Measurements from ENCODE around the gene RANBP10.

Gene RANBP10

DNA sequence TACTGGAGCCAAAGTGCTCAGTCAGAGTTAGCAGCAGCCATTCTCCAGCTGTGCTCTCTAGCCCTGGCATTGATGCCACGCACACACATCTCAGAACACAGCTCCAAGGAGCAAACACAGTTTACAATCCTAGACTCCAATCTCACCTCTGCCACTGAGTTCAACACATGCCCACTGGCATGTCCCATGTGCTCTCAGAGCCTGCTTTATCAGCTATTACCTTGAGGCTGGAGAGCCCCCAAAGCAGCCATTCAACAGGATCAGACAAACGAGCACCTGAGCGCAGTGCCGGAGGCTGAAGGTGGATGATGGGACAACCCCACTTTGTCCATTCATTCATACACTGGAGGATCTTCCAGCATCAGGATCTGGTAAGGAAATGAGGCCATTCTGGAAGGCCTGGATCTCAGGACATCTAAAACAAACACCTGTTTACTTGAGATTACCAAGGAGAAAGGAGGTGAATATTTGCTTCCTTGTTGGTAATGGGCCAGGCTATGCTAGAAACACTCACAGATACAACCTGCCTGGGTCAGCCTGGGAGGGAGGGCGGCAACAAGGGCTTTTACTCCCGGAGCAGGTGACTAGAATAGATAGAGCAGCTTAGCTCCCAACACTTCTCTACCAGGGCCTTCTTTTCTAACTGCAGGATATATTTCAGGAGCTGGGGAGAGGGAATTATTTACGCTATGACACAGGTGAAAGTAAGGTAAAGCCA is 25.4 kb downstream of the RANBP10 start:
- no peaks in the 10 kb centered on the region for H3K36me3 ChIP-seq (ENCODE audit: control insufficient read depth, insufficient read depth, low read length)
- H3K27me3 ChIP-seq (replicated peaks; ENCODE audit: control insufficient read depth, insufficient read depth, low read length, poor library complexity, severe bottlenecking): no peaks in the 10 kb centered on the region
- DNase-seq: no peak
- no peak overlapping the region for H3K4me3 ChIP-seq (ENCODE audit: insufficient read depth, low read depth, low read length, poor library complexity, severe bottlenecking)
- no peak overlapping the region for H3K27ac ChIP-seq (ENCODE audit: insufficient read depth, low read length, poor library complexity, severe bottlenecking)
- no peaks in the 10 kb centered on the region for H3K9me3 ChIP-seq (ENCODE audit: control insufficient read depth, low read length)
- H3K4me1 ChIP-seq (ENCODE audit: control insufficient read depth, insufficient read depth, low read length, poor library complexity, severe bottlenecking): peaks cover 11% of the 10 kb centered on the region

DNA sequence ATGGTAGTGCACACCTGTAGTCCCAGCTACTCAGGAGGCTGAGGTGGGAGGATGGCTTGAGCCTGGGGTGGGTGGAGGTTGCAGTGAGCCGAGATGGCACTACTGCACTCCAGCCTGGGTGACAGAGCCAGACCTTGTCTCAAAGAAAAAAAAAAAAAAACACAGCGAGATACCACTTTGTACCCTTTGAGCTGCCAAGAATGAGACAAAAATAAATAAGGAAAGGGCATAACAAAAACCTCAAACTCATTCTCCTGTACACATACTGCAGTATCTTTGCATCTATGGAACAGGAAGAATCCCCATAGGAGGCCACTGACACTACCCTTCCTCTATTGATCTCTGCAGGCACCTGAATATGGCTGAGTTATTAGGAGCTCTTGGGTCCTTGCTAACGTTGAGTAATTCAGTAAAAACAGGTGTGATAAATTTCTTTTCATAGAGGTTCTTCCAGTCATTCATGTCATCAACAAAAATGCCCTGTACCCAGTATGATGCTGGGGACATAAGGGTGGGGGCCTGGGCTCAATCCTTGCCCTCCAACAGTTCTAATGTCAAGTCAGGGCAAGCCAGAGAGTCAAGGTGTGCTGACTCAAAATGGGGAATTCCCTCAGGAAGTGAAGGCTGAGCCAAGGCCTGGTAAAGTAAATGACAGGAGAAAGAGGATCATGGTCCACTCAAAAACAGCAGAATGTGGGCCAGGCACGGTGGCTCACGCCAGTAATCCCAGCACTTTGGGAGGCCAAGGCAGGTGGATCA is 26.9 kb downstream of the RANBP10 start:
- no peaks in the 10 kb centered on the region for H3K36me3 ChIP-seq (ENCODE audit: control insufficient read depth, insufficient read depth, low read length)
- H3K27ac ChIP-seq (ENCODE audit: insufficient read depth, low read length, poor library complexity, severe bottlenecking): no peak overlapping the region
- no peak overlapping the region for H3K4me3 ChIP-seq (ENCODE audit: insufficient read depth, low read depth, low read length, poor library complexity, severe bottlenecking)
- no peak for DNase-seq
- H3K4me1 ChIP-seq (ENCODE audit: control insufficient read depth, insufficient read depth, low read length, poor library complexity, severe bottlenecking): peaks cover 11% of the 10 kb centered on the region
- no peaks in the 10 kb centered on the region for H3K27me3 ChIP-seq (replicated peaks; ENCODE audit: control insufficient read depth, insufficient read depth, low read length, poor library complexity, severe bottlenecking)
- no peaks in the 10 kb centered on the region for H3K9me3 ChIP-seq (ENCODE audit: control insufficient read depth, low read length)

DNA sequence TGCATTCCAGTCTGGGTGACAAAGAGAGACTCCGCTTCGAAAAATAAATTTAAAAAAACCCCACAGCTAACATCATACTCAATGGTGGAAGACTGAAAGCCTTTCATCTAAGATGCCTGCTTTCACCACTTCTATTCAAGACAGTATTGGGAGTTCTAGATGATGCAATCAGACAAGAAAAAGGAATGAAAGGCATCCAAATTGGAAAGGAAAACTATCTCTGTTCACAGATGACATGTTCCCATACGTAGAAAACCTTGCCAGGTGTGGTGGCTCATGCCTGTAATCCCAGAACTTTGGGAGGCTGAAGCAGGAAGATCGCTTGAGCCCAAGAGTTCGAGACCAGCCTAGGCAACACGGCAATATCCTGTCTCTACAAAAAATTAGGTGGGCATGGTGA is 31.1 kb downstream of the RANBP10 start:
- Histone ChIP-seq H3K36me3 (ENCODE audit: control insufficient read depth, insufficient read depth, low read length) (peaks cover 5% of the 10 kb centered on the region), H3K4me1 (ENCODE audit: control insufficient read depth, insufficient read depth, low read length, poor library complexity, severe bottlenecking) (peaks cover 7% of the 10 kb centered on the region), H3K9me3 (ENCODE audit: control insufficient read depth, low read length) (no peaks in the 10 kb centered on the region), H3K27me3 (replicated peaks; ENCODE audit: control insufficient read depth, insufficient read depth, low read length, poor library complexity, severe bottlenecking) (no peaks in the 10 kb centered on the region), H3K27ac (ENCODE audit: insufficient read depth, low read length, poor library complexity, severe bottlenecking) (no peak overlapping the region), H3K4me3 (ENCODE audit: insufficient read depth, low read depth, low read length, poor library complexity, severe bottlenecking) (no peak overlapping the region)
- no peak for DNase-seq

DNA sequence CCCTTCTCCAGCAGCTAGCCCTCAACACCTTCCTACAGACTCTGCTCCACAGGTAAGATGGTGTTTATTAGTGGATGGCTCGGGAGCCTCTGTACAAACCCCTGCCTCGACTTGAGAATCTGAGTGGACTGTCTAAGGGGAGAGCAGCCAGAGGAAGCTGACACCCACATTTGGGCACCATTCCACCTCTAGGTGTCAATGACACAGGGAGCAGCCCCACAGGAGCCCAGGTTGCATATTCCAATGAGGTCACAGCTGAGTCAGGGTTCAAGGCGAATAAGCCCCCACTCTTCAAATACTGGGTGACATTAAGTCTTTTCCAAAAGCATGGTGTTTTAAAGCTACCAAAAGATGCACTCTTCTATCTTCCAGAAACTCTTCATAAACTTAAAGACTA is 31.9 kb downstream of the RANBP10 start:
- H3K27ac ChIP-seq (ENCODE audit: insufficient read depth, low read length, poor library complexity, severe bottlenecking): no peak overlapping the region
- H3K4me3 ChIP-seq (ENCODE audit: insufficient read depth, low read depth, low read length, poor library complexity, severe bottlenecking): no peak overlapping the region
- no peaks in the 10 kb centered on the region for H3K27me3 ChIP-seq (replicated peaks; ENCODE audit: control insufficient read depth, insufficient read depth, low read length, poor library complexity, severe bottlenecking)
- H3K4me1 ChIP-seq (ENCODE audit: control insufficient read depth, insufficient read depth, low read length, poor library complexity, severe bottlenecking): peaks cover 3% of the 10 kb centered on the region
- H3K36me3 ChIP-seq (ENCODE audit: control insufficient read depth, insufficient read depth, low read length): peaks cover 9% of the 10 kb centered on the region
- H3K9me3 ChIP-seq (ENCODE audit: control insufficient read depth, low read length): no peaks in the 10 kb centered on the region
- DNase-seq: no peak

DNA sequence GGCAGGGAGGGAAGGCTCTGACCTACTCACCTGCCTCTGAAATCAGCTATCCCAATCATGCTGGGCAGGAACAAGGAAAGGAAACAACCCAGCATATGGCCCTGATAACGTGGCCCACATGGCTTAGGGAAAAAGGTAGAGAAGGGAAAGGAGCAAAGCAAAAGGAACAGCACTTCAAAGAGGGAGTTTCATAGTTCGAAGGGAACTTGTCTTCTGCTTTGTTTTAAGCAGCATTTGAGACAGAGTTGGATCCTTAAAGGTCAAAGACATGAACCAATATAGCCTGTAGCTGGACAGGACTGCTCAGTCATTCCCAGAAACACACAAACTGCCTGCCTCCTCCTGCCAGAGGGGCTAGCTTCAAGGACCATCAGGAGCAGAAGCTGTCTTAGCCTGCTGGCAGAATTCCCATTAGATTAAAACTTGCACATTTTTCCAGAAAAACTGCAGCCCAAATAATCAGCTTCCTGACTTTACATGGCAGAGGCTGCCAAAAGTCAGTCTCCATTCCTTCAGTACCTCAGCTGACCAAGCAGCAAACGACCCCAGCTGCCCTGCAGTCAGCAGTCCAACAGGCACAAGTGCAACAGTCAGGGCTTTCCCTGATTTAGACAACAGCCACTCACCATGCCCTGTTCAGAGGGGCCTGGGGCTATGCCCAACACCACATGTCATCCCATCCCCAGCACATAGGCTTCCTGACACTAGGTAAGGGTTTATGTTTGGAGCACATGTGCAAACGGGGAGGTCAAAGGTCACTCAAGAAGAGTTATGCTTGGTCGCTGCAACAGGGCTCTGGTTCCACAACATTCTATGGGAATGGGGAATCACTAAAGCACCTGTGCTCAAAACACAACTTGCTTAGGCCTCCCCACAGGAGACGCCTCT is 32.5 kb downstream of the RANBP10 start:
- no peak overlapping the region for H3K27ac ChIP-seq (ENCODE audit: insufficient read depth, low read length, poor library complexity, severe bottlenecking)
- peaks cover 9% of the 10 kb centered on the region for H3K36me3 ChIP-seq (ENCODE audit: control insufficient read depth, insufficient read depth, low read length)
- no peaks in the 10 kb centered on the region for H3K4me1 ChIP-seq (ENCODE audit: control insufficient read depth, insufficient read depth, low read length, poor library complexity, severe bottlenecking)
- H3K9me3 ChIP-seq (ENCODE audit: control insufficient read depth, low read length): no peaks in the 10 kb centered on the region
- no peak for DNase-seq
- no peak overlapping the region for H3K4me3 ChIP-seq (ENCODE audit: insufficient read depth, low read depth, low read length, poor library complexity, severe bottlenecking)
- no peaks in the 10 kb centered on the region for H3K27me3 ChIP-seq (replicated peaks; ENCODE audit: control insufficient read depth, insufficient read depth, low read length, poor library complexity, severe bottlenecking)

DNA sequence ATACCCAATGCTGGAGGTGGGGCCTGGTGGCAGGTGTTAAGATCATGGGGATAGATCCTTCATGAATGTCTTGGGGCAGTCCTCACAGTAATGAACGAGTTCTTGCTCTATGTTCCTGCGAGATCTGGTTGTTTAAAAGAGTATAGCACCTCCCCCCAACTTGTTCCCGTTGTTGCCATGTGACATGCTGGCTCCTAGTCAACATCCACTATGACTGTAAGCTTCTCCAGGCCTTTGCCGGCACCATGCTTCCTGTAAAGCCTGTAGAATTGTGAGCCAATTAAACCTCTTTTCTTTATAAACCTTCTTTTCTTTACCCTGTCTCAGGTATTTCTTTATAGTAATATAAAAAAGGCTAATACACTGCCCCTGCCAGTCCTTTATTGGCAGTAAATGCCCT is 33.3 kb downstream of the RANBP10 start:
- no peak overlapping the region for H3K4me3 ChIP-seq (ENCODE audit: insufficient read depth, low read depth, low read length, poor library complexity, severe bottlenecking)
- H3K4me1 ChIP-seq (ENCODE audit: control insufficient read depth, insufficient read depth, low read length, poor library complexity, severe bottlenecking): no peaks in the 10 kb centered on the region
- H3K36me3 ChIP-seq (ENCODE audit: control insufficient read depth, insufficient read depth, low read length): peaks cover 9% of the 10 kb centered on the region
- DNase-seq: no peak
- H3K27ac ChIP-seq (ENCODE audit: insufficient read depth, low read length, poor library complexity, severe bottlenecking): no peak overlapping the region
- no peaks in the 10 kb centered on the region for H3K27me3 ChIP-seq (replicated peaks; ENCODE audit: control insufficient read depth, insufficient read depth, low read length, poor library complexity, severe bottlenecking)
- no peaks in the 10 kb centered on the region for H3K9me3 ChIP-seq (ENCODE audit: control insufficient read depth, low read length)

DNA sequence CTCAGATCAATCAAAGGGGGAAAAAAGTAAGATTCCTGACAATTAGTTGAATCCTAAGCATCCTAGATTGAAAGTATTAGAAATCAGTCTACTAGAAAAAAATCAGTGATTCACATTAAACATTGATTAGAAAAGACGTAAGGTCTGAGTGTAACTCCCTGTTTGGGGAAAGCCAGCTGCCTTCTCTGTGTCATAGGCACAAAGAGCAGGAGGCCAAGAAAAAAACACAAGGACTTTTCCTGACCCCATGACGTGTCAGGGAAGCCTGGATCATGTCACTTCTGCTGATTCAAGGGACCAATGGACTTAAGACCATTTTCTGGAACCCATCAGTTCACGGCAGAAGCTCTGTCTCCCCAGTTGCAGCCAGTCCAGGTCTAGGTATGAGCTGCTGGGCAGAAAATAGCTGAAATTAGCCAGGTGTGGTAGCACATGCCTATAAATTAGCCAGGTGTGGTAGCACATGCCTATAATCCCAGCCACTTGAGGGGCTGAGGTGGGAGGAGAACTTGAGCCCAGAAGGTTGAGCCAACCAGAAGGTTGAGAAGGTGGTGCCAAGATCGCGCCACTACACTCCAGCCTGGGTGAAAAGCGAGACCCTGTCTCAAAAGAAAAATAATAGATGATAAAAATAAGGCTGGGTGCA is 35.9 kb downstream of the RANBP10 start:
- DNase-seq: no peak
- H3K27ac ChIP-seq (ENCODE audit: insufficient read depth, low read length, poor library complexity, severe bottlenecking): no peak overlapping the region
- no peak overlapping the region for H3K4me3 ChIP-seq (ENCODE audit: insufficient read depth, low read depth, low read length, poor library complexity, severe bottlenecking)
- H3K27me3 ChIP-seq (replicated peaks; ENCODE audit: control insufficient read depth, insufficient read depth, low read length, poor library complexity, severe bottlenecking): no peaks in the 10 kb centered on the region
- H3K36me3 ChIP-seq (ENCODE audit: control insufficient read depth, insufficient read depth, low read length): peaks cover 9% of the 10 kb centered on the region
- H3K9me3 ChIP-seq (ENCODE audit: control insufficient read depth, low read length): no peaks in the 10 kb centered on the region
- no peaks in the 10 kb centered on the region for H3K4me1 ChIP-seq (ENCODE audit: control insufficient read depth, insufficient read depth, low read length, poor library complexity, severe bottlenecking)

DNA sequence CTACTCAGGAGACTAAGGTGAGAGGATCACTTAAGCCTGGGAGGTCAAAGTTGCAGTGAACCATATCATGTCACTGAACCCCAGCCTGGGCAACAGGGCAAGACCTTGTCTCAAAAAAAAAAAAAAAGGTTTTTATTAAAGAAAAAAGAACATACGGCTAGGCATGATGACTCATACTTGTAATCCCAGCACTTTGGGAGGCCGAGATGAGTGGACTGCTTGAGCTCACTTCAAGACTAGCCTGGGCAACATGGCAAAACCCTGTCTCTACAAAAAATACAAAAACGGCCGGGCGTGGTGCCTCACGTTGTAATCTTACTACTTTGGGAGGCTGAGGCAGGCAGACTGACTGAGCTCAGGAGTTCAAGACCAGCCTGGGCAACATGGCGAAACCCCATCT is 38.4 kb downstream of the RANBP10 start:
- H3K27me3 ChIP-seq (replicated peaks; ENCODE audit: control insufficient read depth, insufficient read depth, low read length, poor library complexity, severe bottlenecking): no peaks in the 10 kb centered on the region
- H3K9me3 ChIP-seq (ENCODE audit: control insufficient read depth, low read length): no peaks in the 10 kb centered on the region
- no peak overlapping the region for H3K4me3 ChIP-seq (ENCODE audit: insufficient read depth, low read depth, low read length, poor library complexity, severe bottlenecking)
- H3K27ac ChIP-seq (ENCODE audit: insufficient read depth, low read length, poor library complexity, severe bottlenecking): no peak overlapping the region
- no peak for DNase-seq
- H3K4me1 ChIP-seq (ENCODE audit: control insufficient read depth, insufficient read depth, low read length, poor library complexity, severe bottlenecking): no peaks in the 10 kb centered on the region
- peaks cover 11% of the 10 kb centered on the region for H3K36me3 ChIP-seq (ENCODE audit: control insufficient read depth, insufficient read depth, low read length)

DNA sequence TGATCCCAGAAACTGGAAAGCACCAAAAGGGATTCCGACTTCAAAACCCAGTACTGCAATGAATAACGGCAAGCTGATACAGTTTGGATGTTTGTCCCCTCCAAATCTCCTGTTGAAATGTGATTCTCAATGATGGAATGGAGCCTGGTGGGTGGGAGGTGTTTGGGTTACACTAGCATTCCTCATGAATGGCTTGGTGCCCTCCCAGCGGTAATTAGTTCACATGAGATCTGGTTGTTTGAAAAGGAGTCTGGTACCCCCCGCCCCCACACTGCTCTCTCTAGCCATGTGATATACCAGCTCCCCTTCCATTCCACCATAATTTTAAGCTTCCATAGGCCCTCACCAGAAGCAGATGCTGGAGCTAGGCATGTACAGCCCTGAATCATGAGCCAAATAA is 40.1 kb downstream of the RANBP10 start:
- H3K4me1 ChIP-seq (ENCODE audit: control insufficient read depth, insufficient read depth, low read length, poor library complexity, severe bottlenecking): no peaks in the 10 kb centered on the region
- DNase-seq: no peak
- H3K27me3 ChIP-seq (replicated peaks; ENCODE audit: control insufficient read depth, insufficient read depth, low read length, poor library complexity, severe bottlenecking): no peaks in the 10 kb centered on the region
- no peak overlapping the region for H3K27ac ChIP-seq (ENCODE audit: insufficient read depth, low read length, poor library complexity, severe bottlenecking)
- no peaks in the 10 kb centered on the region for H3K9me3 ChIP-seq (ENCODE audit: control insufficient read depth, low read length)
- H3K4me3 ChIP-seq (ENCODE audit: insufficient read depth, low read depth, low read length, poor library complexity, severe bottlenecking): no peak overlapping the region
- peaks cover 12% of the 10 kb centered on the region for H3K36me3 ChIP-seq (ENCODE audit: control insufficient read depth, insufficient read depth, low read length)

All from effector memory CD4-positive, alpha-beta T cell (primary cell).